ENCODE results near the gene NT5C.
A peak's percentile ranks its signal among the peaks of the same experiment; 100 is the strongest.
"Not testable (repeated sequence)": the region's sequence is repeated elsewhere in the genome, so short reads cannot be mapped to it uniquely, and the experiment has no call there.

The NT5C gene

DNA sequence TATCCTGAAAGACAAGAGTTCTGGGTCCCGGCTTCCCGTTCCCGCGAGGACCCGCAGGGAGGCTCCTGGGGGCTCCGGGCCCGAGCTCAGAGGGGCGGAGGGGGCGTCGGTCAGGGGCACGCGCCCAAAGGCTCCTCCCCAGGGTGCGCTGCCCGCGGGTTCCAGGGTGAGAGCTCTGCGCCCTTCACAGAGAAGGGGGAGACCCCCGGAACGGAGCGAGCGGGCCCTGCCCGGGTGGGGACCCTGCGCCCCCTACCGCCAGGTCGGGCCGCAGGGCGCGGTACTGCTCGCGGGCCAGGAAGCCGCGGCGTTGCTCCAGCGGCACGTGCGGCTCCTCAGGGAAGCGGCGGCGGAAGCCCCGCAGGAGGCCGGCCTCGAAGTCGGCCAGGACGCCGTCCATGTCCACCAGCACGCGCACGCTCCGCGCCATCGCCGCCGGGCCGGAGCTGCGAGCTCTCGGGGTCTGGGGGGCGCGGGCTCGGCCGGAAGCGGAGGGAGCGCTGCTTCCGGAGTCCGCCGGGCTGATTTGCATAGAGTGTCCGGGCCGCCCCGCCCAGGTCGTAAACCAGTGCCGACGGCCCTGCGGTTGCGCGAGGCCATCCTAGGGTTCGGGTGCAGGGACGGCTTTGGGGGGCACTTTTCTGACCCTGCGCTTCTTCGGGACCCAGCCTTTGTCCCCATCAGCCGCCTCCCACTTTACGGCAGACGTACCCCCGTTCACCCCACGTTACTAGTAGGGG, at the start of gene NT5C:
TSS of gene NT5C (minus strand) at position 465 of the 740 bp plus-strand sequence. CDS start at position 430, 35 bp downstream.
- no peak for DNase-seq (ENCODE audit: low read depth, low spot score)

DNA sequence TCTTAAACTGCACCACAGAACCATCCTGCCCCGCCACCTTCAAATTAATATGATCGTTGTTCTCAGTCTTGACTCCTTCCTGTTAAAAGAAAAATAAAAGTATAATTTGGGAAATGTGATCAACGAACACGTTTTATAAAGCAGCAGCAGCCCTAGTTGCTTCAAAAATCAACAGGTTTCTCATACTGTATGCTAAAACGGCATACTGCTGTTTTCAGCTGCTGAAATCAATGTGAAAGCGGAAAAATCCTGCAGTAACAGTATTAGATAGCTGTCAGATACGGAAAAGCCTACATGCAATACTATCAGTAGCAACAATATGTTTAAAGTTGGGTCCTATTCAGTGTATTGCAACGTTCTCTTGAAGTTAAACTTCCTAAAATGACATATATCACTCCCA, 49.6 kb upstream of the NT5C start:
- no peak for DNase-seq (ENCODE audit: low read depth, low spot score)

DNA sequence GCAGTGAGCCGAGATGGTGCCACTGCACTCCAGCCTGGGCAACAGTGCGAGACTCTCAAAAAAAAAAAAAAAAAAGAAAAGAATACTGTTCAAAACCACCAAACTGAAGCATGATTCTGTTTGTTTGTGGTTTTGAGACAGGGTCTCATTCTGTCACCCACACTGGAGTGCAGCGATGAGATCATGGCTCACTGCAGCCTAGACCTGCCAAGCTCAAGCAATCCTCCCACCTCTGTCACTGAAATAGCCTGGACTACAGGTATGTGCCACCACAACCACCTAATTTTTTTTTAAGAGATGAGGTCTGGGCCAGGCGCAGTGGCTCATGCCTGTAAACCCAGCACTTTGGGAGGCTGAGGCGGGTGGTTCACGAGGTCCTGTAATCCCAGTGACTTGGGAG, 46.9 kb upstream of the NT5C start:
- DNase-seq (ENCODE audit: low read depth, low spot score) = no peak

DNA sequence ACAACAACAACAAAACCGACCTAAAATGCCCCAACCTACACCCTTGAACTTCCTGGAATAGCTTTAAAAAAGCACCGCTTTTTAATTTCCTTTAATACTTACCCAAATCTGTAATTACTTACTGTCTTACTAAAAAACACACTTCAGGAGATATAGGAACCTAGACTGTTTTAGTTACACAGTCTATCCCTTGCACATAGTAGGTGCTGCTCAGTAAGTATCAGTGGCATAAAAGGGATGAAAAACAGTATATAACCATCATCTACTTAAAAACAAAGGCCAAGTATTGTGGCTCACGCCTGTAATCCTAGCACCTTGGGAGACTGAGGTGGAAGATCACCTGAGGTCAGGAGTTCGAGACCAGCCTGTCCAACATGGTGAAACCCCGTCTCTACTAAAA, 45.1 kb upstream of the NT5C start:
- DNase-seq (ENCODE audit: low read depth, low spot score) = no peak

DNA sequence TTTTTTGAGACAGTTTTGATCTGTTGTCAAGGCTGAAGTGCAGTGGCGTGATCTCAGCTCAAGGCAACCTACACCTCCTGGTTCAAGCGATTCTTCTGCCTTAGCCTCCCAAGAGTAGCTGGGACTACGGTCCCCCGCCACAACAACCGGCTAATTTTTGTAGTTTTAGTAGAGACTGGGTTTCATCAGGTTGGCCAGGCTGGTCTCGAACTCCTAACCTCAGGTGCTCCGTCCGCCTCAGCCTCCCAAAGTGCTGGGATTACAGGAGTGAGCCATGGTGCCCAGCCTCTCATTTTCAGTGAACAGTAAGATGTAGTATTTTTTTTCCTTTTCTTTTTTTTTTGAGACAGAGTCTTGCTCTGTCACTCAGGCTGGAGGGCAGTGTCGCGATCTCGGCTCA, 43.5 kb upstream of the NT5C start:
- no peak for DNase-seq (ENCODE audit: low read depth, low spot score)

DNA sequence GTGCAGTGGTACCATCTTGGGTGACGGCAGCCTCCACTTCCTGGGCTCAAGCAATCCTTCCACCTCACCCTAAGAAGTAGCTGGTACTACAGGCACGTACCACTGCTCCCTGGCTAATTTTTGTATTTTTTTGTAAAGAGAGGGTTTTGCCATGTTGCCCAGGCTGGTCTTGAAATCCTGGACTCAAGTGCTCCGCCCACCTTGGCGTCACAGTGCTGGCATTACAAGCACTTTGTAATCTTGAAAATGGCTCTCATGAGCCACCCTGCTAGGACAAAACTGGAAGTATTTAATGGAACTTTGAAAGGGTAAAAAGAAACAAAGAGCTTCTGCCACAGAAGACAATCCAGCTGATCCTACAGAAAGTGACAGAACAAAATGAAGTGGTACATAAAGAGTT, 42.0 kb upstream of the NT5C start:
- DNase-seq (ENCODE audit: low read depth, low spot score) = no peak

DNA sequence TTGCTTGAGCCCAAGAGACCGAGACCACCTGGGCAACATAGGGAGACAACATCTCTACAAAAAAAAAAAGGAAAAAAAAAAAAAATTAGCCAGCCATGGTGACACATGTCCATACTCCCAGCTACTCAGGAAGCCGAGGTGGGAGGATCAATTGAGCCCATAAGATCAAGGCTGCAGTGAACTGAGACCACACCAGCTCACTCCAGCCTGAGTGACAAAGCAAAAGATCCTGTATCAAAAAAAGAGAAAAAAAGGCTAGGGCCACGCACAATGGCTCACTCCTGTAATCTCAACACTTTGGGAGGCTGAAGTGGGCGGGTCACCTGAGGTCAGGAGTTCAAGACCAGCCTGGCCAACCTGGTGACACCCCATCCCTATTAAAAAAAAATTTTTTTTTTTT, 37.5 kb upstream of the NT5C start:
- DNase-seq (ENCODE audit: low read depth, low spot score) = no peak

DNA sequence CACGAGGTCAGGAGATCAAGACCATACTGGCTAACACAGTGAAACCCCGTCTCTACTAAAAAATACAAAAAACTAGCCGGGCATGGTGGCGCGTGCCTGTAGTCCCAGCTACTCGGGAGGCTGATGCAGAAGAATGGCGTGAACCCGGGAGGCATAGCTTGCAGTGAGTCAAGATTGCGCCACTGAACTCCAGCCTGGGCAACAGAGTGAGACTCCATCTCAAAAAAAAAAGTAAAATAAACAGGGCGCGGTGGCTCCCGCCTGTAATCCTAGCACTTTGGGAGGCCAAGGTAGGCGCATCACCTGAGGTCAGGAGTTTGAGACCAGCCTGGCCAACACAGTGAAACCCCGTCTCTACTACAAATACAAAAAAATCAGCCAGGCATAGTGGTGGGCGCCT, 33.1 kb upstream of the NT5C start:
- not testable (repeated sequence) for DNase-seq (ENCODE audit: low read depth, low spot score)

DNA sequence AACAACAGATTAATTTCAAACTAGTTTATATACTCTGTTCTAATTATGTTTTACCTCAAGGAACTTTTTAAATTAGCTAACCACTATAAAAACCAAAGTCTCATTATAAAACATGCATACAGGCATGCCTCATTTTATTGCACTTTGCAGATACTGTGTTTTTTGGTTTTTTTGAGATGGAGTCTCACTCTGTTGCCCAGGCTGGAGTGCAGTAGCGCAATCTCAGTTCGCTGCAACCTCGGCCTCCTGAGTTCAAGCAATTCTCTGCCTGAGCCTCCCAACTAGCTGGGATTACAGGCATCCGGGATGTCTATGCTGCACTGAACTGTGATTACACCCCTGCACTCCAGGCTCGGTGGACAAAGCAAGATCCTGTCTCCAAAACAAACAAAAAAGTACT, 31.5 kb upstream of the NT5C start:
- no peak for DNase-seq (ENCODE audit: low read depth, low spot score)

DNA sequence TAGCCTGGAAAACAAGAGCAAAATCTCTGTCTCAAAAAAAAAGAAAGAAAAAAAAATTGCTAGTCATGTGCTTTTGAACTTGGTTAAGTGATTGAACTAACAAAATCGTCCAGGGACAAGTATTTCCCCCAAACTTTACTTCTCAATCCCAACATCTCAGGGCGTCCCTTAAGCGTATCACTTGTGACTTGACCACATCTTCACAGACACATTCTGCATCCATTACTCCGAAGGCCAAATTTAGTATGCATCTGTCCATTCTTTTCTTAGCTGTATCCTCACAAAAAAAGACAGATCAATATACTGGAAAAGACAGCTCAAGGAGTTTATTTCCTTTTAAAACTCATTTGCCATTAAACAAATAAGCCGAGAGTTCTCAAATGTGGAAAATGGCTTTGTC, 28.7 kb upstream of the NT5C start:
- DNase-seq (ENCODE audit: low read depth, low spot score) = no peak

DNA sequence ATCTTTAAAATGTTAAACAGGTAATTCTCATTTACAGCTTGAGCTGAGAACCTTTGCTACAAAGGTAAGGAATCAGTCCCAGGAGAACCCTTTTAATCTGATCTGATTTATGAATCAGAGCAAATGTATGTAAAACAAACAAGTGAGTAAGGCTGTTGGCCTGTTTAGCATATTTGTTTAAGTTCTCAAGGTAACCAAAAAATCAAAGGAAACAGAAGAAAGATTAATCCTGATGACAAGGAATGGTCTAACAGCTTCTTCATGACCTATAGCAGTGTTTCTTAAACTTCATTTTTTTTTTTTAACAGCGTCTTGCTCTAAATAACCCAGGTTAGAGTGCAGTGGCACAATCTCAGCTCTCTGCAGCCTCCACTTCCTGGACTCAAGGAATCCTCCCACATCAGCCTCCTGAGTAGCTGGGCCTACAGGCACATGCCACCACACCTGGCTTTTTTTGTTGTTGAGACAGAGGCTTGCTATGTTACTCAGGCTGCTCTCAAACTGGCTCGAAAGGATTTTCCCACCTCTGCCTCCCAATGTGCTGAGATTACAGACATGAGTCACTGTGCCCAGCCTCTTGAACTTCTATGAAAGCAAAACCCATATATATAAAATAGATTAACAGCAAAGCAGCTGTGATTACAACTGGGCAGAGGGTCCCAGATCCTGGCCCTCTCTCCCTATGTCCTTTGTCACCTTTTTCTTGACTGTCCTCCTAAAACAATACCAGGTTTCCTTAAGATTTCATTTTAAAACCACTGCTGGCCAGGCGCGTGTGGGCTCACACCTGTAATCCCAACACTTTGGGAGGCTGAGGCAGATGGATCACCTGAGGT, 27.9 kb upstream of the NT5C start:
- no peak for DNase-seq (ENCODE audit: low read depth, low spot score)

DNA sequence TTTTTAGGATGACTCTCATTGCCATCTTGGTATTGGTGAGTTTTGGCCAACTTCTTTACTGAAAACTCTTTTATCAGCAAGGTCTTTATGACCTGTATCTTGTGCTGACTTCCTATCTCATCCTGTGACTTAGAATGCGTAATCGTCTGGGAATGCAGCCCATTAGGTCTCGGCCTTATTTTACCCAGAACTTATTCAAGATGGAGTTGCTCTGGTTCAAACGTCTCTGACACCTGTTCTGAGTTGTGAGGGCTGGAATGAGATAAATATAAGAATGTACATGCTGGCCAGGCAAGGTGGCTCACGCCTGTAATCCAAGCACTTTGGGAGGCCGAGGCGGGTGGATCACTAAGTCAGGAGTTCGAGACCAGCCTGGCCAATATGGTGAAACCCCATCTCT, 26.9 kb upstream of the NT5C start:
- DNase-seq (ENCODE audit: low read depth, low spot score) = not testable (repeated sequence)

DNA sequence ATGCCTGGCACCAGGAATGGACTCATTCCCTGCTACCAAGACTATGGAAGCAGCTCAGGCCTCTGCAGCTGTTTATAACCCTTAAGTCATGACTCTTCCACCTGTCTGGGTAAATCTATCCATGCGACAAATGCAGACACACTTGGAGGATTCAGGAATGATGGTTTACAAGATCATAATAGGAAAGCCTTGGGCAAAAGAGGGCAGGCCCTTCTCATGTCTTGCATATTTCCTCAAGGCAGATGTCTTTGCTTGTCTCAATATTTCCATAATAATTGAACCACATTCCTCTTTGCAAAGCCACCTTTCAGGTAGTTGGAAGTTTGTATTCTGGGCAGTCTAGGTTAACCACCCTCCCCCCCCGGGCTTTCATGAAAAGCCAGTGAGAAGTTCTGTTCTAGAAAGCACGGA, 23.7 kb upstream of the NT5C start:
- DNase-seq (ENCODE audit: low read depth, low spot score) = no peak

DNA sequence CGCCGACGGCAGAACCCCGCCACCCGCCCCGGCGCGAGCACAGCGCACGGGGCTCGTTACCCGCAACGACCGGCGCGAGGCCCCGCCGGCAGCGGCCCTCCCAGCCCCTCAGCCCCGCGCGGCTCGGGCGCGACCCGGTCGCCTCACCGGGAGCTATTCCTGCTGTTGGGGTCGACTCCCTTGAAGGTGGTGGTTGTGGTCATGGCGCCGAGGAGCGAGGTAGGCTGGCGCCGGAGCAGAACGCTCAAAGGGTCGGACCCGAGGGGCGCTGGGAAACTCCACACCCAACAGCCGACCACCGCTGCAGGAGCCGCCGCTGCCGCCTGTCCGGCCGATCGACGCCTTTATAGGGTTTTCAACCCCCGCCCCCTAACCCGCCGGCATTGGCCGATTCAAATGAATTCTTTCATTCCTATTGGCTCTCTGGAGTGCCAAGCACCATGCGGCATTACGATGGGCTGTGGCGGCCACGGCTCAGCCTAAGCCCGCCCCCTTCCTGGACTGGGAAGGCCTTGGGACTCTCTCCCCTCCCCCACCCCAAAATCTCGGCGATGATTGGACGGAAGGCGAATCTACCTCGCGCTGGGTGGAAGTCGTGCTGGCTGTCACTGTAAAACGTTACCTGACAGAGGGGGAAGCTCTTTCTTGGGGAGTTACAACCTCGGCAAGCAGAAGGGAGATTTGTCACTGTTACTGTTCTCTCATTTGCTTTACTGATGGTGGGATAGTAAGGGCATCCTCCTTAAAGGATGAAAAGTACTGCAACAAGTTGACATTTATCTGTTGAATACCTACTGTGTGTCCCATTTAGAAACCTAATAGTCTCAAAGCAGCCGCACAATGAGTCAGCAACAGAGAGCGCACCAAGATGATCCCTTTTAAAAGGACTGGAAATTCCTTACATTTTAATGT, 22.9 kb upstream of the NT5C start, which contains the start of gene JPT1:
TSS of gene JPT1 (minus strand) at position 318 of the 912 bp plus-strand sequence. CDS start at position 203, 115 bp downstream.
- peak; percentile 97 for DNase-seq (ENCODE audit: low read depth, low spot score)

DNA sequence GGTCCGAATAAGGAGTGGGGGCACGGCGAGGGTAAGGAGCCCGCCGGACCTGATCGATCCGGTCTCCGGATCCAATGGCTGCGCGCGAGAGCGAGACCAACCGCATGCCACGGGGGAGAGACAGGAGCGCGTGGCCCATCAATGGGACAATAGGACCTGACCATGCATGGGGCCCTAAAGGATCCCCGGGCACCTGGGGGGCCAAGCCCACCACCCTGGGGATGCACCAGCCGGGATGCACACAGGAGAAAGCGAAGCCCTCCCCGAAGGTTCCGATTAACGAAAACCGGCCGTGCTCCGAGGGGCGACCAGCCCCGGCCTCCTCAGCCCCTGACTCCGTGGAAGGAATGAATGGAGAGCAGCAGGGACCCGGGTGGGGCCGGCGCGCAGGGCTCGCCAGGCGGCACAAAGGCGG, 22.2 kb upstream of the NT5C start:
- DNase-seq (ENCODE audit: low read depth, low spot score) = no peak

DNA sequence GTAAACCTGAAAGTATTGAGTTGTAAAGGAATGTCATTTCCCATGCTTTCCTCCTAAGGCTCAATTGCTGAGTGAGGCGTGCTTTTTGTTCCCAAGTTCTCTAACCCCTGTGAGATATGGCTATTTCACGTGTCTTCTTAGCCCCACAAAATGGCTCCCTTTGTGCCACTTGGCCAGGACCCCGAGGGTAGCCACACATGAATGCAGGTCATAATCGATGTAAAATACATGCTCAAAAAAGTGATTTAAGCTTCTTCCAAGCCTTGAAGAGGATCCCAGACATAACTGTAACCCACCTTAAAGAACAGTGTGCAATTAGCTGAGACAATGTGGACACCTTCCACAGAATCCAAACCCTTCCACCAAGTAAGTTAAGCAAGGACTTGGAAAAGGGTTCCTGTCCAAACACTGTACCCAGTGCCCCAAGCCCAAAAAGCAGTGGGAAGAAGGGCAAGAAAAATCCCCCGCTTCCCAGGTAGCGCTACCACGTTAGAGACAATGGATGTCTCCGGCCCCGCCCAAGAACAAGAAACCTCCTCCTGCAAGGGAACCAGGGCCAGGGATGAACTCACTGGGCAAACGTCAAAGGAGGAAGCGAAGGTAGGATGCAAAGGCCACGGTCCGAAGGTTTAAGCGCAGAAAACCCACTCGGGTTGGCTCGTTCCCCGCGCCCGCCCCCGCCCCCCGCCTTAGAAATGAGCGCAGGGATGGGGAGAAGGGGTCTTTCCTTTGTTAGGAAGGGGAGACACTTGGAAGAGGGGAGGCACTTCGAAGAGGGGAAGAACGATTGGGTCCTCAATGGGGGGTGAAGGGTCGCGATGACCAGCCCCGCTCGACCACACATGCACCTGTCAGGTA, 21.6 kb upstream of the NT5C start:
- no peak for DNase-seq (ENCODE audit: low read depth, low spot score)

DNA sequence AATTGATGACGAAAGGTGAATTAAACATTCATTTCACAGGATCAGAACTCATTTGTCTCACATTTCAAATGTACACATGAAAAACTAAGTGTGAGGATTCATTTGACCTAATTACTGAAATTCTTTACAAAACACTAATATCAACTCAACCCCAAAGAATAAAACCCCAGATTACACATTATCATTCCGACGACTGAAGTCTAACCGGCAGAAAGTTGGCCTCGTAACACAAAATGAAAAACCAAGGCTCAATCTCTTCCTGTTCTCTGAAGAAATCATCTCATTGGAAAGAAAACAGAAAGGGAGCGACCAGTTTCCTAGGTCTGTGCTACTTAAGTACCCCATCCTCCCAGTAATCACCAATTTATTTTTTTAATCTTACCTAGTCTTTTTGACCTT, 21.0 kb upstream of the NT5C start:
- no peak for DNase-seq (ENCODE audit: low read depth, low spot score)

DNA sequence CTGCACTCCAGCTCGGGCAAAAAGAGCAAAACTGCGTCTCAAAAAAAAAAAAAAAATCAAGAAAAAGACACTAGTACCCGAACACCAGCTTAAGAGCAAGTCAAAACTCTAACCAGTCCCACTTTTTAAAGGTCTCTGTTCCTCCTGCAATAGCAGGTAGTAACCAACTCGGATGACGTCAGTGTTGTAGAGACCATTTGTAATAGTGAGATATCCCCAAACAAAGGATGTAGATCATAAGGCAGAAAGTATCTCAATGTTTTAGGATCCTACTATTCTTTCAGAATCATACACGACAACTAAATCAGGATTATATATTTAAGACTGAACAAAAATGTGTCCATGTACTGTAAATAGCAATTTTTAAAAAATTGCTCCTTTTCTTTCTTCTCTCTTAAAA, 20.4 kb upstream of the NT5C start:
- DNase-seq (ENCODE audit: low read depth, low spot score) = no peak

DNA sequence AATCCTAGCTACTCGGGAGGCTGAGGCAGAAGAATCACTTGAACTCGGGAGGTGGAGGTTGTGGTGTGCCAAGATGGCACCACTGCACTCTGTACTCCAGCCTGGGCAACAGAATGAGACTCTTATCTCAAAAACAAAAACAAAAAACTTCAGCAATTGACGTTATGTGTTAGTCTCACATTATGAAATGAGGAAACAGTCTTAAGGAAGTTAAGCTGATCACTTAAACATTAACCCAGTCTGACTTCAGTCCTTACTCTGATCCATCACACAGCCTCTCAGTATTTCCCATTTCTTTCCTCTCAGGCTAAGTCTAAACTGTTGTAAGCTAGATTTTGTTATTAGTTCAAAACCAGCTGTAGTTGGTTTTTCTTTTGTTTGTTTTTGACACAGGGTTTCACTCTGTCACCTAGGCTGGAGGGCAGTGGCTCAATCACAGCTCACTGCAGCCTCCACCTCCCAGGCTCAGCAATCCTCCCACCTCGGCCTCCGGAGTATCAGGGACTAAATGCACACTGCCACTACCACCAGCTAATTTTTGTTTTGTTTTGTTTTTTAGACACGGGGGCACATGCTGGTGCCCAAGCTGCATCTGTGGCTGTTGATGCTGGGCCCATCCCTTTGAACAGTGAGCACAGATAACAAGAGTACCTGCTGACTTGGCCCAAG, 16.5 kb upstream of the NT5C start:
- DNase-seq (ENCODE audit: low read depth, low spot score) = no peak

DNA sequence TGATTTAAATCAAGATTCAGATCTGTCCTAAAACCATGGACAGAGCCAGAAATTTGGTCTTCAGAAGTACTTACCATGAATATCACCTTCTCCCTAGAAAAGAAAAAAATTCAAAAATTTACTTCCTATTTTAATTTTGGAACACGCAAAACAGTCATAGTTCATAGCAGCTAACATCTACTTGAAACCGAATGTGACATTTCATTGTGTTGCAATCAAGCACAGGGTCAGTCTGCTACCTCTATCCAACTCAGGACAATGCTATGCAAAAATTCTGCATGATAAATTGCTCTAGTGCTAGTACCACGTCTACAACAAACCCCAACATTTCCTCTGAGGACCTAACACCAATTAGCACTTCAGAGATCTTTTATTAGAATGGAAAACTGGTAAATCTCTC, 15.1 kb upstream of the NT5C start:
- DNase-seq (ENCODE audit: low read depth, low spot score) = no peak
